Body of pancreas (tissue), 4 donors: Measurements from ENCODE around the gene RAMP3.

ENCODE experiments used
- CTCF ChIP-seq, 7 experiments: fragments of 450-650 bp in 4 of 7; fragments of 200-600 bp in 3 of 7; sonication (generic) in 3 of 7; IDR thresholded peaks; one replicate each; pipeline ENCODE4 v1.5.1; 2016 to 2019; ENCODE audit warnings: antibody characterized with exemption in 7 of 7
- POLR2A ChIP-seq, 3 donors: fragments of 450-650 bp; IDR thresholded peaks; one replicate each; pipeline ENCODE4 v1.6.1; 2016; ENCODE audit warnings: antibody characterized with exemption in 3 of 3, mild to moderate bottlenecking in 2 of 3

GRCh38 chr7:45187946-45188411, 30.4 kb downstream of the RAMP3 start:
- TF ChIP-seq CTCF (IDR thresholded peaks at IDR 0.05) (no peak), POLR2A (IDR thresholded peaks at IDR 0.05) (no peak)
